HG02885 (cell line): ENCODE results near the gene EMX1.

Source experiments
- ATAC-seq: cut with Tn5 transposase; IDR thresholded peaks from one replicate; pipeline ENCODE4 v1.9.1; 2021; ENCODE audit warnings: mild to moderate bottlenecking; ENCODE audit not compliant: unreplicated experiment, poor library complexity

Gene EMX1

DNA sequence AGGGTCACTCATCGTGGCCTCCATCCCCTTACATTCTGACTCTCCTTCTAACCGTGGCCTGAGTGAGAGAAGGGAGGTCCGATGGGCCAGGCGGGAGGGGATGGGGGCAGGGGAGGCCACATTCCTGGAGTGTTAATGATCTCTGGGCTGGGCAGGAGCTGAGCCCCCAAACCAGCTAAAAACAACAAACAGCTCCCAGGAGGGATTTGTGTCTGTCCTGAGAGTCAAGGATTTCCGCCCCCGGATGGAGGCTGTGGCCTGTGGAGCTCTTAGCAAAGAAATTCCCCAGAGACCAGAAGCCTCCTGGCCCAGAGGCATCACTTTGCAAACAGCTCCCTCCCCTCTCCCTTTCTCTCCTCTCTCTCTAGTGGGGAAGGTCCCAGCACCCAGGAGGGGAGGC lies 23.5 kb downstream of the EMX1 start:
- no peak for ATAC-seq

DNA sequence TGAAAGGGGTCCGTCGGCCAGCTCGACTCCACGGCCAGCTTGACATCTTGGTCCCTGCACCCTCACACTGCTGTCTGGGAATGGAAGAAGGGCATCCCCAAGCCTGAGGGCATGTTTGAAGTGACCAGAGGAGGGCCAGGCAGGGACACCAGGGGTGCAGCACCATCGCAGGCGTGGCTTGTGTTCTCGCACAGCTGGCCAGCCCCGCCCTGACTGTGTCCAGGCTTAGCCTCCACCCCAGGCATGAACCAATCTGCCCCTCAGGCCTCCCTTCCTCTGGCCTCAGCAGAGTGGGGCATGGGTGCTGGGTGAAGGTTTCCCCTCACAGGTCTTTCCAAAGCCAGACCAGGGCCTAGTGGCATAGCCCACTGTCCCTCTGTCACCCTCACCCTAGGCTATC lies 25.0 kb downstream of the EMX1 start:
- no peak for ATAC-seq

DNA sequence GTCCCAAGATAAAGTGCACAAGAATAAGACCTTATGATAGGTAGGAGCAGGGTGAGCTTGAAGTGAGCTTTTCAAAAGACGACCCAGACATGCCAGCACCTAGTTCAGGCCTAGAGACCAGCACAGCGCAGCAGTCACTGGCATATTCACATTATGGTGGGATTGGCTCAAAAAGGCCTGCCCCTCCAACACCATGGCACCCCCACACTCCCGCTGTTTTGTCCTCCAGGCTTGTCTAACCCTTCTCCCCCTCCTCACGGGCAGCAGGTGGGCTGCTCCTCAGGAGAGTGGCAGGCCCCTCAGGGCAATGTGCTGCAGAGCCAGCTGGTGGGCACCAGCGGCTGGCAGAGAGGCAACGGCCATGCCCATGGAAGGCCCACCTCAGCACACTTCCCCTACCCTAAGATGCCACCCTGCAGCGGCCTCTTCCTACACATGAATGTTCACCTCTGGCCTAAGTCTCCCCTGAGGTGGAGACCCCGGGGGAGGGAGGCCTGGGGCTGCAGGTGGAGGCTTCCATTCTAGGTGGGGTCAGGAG lies 25.6 kb downstream of the EMX1 start:
- no peak for ATAC-seq

DNA sequence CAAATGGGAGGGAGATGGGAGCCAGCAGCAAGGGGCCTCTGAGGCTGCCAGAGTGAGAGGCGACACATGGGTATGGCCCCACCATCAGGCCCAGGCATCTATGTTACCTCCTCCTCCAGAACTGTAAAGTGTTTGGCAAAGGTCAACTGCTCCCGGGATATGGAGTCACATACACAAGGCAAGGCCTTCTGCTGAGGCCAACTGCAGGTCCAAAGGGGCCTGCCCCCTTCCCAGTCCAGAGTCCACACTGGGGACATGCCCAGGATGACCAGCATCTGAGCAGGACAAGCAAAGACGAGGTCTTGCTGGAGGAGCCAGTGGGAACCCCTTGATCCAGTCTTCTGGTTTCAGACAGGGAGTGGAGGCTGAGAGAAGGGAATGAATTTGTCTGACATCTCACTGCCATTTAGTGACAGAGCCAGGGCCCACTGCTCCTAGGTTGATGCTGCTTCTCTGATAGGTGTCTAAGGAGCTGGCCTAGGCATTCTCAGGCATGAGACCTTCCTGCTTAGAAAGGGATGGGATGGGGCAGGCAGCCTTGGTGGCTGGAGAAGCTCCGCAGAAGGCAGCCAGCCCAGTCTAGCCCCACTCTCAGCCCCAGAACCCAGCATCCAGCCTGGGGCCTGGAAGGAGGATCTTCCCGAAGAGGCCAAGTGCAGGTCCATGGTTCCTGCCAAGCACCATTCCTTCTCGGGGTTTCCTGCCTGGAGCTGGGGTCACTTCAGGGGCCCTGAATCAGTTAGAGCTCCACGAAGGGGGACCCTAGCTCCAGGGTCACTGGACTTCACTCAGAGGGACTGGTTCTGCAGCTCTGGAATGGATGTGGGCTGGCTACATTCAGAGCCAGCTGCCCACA lies 26.4 kb downstream of the EMX1 start:
- no peak for ATAC-seq

DNA sequence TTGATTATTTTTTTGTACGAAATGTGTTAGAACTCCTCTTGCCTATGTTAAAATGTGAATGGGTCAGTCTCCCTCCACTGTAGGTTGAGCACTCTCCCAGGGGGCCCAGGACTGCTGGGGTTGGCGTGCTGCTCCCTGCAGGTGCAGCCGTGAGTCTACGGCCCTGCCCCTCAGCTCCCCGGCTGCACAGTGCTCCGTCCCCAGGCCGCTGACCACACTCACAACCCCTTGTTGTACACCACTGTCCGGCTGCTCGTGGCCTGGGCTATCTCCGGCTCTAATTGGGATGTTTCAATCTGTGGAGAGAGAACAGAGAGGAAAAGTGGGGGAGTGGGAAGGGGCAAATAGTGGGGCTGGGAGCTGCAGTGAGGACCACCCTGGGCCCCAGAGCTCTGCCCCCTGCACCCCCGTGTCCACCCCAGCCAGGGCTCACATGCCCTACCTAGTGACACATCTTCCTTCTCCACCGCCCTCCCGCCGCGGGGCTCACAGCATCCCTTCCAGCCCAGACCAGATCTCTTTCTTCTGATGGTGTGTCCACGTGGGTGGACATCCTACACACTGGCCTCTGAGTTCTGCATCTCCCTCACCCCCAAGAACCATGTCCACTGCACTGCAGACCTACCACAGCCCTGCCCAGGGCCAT lies 27.6 kb downstream of the EMX1 start:
- ATAC-seq, result no peak

DNA sequence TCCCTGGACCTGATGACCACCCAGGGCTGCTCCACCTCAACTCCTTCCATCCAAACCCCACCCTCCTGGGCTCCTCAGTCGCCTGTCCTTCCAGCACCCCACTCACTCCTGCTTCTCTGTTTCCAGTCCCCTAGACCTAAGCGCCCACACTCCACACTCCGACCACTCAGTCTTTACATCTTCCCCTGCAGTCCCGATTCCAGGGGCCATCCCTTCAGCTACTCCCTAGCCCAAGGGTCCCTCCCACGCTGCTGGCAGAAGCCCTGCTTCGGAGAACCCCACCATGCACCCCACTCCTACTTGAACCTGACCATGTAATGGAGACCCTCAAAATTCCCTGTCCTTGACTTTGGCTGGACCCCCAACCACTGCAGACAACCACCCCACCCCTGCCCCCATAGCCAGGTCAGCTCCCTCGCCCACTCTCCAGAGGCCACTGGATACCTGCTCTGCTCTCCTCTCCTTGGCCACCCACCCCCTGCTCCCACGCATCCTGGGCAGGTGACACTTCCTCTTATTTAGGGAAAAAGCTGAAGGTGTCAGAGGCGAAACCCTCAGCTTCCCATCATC lies 28.2 kb downstream of the EMX1 start:
- ATAC-seq, result no peak

DNA sequence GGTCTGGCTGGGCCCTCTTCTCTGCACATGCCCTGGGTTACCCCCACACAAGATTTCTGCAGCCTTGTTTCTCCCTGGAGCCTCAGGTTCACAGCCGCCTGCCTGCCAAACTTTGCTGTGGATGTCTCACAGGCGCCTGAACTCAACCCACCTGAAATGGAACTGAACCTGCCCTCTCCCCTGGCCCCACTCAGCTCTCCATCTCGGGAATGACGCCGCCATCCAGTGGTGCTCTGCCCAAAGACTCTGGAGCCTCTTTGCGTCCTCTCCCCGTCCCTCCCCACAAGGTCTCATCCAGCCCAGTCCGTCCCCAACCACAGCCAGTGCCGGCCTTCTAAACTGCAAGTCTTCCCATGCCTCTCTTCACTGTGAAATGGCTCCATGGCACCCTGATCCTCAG lies 29.1 kb downstream of the EMX1 start:
- no peak for ATAC-seq

DNA sequence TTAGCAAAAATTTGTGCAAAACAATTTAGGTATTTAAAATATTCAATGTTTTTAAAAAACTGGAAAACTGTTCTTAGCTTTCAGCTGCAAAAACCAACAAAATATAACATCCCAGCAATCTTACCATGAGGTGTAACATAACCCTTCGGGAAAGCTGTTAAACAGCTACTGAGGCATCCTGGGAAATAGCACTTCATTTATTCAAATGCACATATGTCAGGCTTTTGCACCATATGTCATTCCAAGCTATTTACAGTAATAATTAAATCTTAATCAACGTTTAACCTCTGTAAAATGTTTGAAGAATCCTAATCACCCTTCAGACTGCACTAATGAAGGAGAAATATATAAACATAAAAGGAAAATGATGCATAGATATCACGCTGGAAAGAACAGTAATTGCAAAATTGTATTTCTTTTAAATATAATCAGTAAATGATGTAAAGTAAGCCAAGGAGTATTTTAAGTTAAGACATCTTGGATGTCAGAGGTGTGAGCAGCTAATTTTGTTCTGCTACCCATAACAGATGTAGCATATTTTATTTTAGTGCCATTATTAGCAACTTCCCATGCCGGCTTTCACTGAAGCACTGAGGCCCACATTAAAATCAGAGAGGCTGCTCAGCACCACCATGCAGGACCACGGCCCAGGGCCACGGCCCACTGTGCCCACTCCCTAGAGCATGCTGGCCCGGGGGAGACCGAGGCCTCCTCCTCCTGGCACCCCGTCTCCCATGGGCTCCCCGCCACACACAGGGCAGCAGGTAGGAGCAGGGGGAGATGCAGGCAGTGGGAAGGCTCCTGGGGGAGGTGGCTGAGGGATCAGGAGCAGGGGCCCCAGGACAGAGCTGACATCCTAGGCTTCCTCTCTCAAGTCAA lies 30.9 kb downstream of the EMX1 start:
- ATAC-seq, result no peak

DNA sequence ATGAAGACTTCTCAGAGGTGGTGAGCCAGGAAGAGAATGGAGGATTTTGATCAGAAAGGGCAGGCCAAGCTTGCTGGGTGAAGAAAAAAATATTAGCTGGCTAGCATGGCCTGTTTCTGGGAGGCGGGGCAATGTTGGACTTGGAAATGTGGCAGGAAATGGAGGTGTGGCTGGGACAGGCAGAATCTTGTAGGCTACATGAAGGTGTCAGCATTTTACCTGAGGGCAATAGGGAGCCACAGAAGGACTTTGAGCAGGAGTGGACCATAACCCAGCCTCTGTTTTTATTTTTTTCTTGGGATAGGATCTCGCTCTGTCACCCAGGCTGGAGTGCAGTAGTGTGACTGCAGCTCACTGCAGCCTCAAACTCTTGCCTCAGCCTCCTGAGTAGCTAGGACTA lies 31.7 kb downstream of the EMX1 start:
- no peak for ATAC-seq

DNA sequence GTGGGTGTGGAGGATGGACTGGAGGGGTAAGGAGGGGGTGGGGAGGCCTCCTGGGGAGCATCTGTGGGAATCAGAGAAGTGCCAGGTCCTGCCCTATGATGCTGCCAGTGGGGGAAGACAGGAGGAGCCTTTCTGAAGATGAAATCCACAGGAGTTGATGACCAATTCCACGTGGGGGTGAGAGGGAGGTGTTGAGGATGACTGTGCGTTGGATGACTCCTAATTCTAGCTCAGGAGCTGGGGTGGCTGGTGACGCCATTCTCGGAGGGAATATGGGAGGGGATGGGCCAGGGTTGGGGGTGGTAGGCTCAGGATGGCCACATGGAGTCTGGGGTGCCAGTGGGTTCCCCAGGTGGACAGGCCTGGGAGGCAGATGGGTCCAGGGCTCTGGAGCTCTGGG lies 32.3 kb downstream of the EMX1 start:
- no peak for ATAC-seq

DNA sequence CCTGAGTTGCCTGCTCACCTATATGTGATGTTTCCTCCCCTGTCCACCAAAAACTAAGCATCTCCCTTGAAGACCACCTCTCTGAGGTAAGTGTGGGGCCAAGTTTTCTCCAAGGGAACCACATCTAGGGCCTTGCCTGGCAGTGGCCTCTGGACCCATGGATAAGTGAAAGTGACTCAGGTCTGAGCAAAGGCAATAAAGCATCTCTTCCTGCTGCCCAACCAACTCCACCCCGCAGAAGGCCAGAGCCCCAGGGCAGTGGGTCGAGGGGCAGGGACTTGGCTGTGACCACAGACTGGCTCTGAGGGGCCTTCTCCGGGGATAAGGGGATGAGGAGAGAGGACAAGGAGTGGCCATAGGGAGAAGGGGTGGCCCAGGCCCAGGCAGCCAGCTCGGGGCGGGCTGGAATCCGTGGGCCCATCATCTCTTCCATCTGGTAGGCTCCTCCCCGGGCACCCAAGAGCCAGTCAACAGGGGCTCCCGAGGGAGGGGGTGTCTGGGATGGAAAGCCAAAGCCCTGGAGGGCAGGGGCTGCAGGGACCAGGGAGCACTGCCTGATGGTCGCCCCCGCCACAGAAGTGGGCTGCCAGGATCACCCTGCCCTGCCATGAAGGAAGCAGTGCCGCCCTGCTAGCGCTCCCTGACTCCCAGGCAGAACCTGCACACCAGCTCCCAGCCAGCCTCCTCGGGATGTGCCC lies 33.4 kb downstream of the EMX1 start:
- ATAC-seq, result no peak

DNA sequence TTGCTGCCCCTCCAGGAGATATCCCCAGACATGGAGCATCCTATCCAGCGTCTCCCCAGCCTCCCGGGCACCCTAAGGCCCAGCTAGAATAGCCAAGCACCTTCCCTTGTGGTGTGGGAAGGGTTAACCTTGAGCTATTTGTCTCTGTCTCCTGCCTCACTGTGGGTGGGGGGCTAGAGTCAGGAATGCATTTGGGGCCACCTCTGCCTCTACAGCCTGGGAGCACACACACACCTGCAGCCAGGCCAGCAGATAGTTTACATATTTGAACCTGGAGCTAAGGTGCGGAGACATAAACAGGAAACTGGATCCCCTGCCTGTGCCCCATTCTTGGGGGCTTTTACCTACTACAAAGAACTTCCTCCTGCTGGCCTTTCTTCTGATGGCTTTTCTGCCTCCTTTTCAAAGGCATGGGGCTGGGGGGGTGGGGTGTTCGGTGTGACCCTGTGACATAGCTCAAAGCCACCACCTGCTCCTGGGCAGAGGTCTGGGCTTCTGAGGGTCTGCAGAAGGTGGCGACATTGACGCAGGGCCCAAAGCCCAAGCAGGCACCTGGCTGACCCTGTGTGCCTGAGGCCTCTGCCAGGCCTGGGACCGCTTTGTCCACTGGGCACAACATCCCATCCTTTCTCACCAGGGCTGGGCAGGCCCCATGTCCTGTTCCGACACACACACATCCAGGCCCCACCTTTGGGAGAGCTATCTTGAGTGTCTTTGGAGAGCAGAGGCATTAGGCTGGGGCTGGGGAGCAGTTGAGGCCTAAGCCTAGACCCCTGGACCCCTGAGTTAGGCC lies 34.2 kb downstream of the EMX1 start:
- no peak for ATAC-seq

DNA sequence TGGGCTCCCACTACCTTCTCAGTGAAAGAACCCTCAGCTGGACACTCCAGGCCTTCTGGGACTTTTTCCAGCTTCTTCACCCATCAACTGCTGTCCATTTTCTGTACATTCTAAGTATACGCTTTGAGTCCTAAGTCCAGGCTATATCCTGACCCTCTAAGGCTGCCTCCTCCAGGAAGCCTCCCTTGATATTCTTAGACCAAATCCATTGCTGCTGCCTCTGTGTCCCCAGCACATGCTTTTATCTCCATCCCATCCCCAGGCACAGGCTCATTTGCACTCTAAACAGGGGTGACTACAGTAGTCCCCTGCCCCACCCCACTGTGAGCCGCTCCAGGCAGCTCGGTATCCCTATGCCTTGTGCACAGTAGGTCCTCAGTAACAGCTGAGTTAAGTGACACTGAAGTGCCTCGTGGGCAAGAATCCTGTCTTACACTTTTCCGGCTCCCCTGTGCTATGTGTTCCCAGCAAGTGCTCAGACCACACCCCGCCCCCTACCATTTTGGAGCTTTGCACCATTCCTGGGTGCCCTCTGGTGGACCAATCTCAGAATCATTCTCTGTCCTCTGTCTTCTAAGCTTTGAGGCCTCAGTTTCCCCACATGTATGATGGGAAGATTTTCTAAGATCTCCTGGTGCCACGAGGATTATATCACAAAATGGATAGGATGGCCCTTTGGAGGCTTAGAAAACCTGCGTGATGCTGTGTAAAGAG lies 34.9 kb downstream of the EMX1 start:
- no peak for ATAC-seq

DNA sequence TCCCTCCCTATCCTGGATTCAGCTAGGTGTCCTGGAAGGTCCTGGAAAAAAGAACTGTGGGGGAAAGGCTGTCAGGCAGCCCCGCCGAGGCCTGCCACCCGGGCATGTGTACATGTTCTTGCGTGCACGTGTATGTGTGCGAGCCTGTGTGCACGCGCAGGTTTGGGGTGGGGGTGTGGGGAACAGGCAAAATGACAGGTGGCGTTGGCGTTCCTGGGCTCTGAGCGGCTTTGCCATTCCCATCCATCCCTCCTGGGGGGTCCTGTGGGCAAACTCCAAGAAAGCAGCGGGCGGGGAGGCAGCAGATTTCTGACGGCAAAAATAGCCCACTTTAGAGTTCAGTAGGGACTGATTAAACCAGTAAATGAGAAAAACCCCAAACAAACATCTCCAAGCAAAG lies 35.6 kb downstream of the EMX1 start:
- no peak for ATAC-seq

DNA sequence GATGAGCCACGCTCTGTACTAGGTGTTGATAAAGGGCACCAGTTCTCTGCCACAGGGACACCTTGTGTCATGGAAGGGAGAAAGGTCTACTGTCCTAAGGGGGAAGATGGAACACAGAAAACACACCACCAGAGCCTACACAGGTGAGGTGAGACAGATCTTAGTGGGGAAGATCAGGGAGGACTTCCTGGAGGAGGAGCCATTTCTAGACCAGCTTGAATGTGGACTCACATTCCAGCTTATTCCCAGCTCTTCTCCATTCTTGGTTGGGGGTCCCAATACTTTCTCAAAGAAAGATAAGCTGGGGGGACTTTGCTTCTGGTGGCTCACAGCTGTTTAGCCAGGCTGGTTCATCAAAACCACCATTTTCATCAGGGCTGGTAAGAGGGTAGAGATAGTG lies 36.2 kb downstream of the EMX1 start:
- ATAC-seq, result no peak

DNA sequence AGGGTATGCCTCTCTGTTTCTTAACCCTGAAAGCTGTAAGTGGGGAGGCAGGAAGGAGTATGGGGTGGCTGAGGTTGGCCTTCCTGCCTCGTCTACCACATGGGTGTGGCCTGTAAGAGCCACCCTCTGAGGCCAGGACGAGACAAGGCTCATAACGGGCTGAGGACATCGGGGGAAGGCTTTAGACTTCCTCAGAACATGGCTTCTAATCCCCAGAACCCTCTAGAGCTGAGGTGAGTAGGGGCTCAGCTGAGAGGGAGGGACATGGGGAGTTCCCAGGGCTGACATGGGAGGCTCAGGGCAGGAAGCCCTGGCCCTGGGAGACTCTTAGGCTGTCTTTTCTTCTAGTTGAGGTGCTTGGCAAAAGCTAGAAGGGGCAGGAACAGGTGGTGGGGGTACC lies 36.7 kb downstream of the EMX1 start:
- no peak for ATAC-seq

DNA sequence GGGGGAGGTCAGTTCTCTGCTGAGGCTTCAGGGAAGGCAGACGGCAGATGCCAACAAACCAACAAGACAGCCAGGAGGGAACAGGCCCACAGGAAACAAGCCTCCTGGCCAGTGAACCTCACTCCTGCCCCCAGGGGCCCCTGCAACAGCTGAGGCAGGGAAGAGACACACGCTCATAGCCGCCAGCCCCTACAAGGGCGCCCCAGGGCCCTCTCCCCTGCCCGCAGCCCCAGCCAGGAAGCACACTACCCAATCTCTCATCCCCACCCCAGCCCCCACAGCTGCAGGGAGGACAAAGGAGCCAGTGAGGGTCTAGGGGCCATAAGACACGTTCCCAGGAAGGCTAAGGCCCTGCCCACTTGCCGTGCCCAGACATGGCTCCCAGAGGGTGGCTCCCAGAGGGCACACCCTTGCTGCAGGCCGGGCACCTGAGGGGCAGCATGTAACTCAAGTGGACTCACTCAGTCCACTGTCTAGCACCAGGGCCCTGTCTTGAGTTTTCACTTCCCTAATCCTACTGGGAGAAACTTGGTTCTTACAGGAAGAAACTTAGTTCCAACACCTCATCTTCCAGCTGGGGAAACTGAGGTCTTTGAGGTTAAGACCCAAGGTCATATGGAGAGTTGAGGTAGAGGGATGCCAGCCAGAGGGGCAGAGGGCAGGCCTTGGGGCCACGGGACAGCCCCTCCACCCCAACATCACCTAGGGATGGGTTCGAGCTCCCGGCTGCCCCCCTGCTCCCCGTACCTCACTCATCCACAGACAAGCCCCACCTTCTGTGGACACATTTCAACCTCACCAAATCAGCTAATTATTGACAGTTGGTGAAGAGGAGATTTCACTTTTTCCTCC lies 37.3 kb downstream of the EMX1 start:
- ATAC-seq, result no peak
